ENCODE results near the gene YWHAE.

DNA sequence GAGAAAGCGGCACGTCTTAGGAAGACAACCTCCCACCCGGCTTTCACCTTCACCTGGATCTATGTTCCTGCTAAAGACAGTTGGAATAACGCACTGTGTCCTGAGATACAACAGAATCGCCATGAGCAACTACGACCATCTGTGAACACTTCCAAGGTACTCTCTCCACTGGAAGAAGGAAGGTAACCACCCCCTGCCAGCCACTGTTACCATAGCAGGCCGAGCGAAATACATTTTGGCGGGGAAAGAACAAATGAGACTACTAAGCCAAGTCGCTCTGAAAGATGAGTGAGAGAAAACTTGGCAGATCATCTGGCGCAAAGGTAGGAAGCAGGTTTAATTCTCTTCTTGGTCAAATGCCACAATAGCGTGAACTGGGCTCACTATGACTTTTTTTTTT lies 46.2 kb upstream of the YWHAE start:
- TF ChIP-seq EZH2 (IDR thresholded peaks at IDR 0.05; ENCODE audit: low read length, missing control alignments): no peak
- TF ChIP-seq, protein P1, sequence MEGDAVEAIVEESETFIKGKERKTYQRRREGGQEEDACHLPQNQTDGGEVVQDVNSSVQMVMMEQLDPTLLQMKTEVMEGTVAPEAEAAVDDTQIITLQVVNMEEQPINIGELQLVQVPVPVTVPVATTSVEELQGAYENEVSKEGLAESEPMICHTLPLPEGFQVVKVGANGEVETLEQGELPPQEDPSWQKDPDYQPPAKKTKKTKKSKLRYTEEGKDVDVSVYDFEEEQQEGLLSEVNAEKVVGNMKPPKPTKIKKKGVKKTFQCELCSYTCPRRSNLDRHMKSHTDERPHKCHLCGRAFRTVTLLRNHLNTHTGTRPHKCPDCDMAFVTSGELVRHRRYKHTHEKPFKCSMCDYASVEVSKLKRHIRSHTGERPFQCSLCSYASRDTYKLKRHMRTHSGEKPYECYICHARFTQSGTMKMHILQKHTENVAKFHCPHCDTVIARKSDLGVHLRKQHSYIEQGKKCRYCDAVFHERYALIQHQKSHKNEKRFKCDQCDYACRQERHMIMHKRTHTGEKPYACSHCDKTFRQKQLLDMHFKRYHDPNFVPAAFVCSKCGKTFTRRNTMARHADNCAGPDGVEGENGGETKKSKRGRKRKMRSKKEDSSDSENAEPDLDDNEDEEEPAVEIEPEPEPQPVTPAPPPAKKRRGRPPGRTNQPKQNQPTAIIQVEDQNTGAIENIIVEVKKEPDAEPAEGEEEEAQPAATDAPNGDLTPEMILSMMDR (conservative IDR thresholded peaks at IDR 0.05 in 1 of 2, IDR thresholded peaks at IDR 0.05 in 1 of 2; ENCODE audit: low read depth in 1 of 2, low read length in 2 of 2): no peak
